ENCODE results near the gene METTL22. TPM values are rescaled to one million over a fixed set of nuclear protein-coding genes. Genes with fewer than 3 reads are reported as not detected.

The METTL22 gene
- total RNA-seq, 1 donor from 2014 or later: 41.1 TPM

DNA sequence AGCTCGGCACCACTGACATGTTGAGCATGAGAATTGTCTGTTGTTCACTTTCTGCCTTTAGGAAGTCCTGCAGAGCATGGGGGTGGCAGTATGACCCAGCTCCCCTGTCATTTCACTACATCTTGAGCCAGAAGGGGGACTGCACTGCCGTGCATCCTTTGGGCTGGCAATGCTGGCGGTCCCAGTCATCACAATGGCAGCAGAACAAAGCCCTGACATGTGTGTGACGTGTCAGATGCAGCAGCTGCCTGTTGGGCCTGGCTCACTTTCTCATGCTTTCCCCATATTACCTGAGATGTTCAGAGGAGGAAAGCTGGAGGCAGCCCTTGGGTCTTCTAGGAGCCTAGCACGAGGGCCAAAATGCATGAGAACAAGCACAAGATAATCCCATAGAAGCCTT, 46.6 kb downstream of the METTL22 start:
- H3K9me3 ChIP-seq (ENCODE audit: low read depth): no peaks in the 10 kb centered on the region
- no peak overlapping the region for H3K4me2 ChIP-seq
- H3K4me1 ChIP-seq: peaks cover 9% of the 10 kb centered on the region
- H3K27me3 ChIP-seq: peaks cover 13% of the 10 kb centered on the region
- no peak overlapping the region for H3K27ac ChIP-seq
- H2AFZ ChIP-seq (replicated peaks): no peak overlapping the region
- TF ChIP-seq EZH2 (IDR thresholded peaks at IDR 0.05) (no peak), CTCF (IDR thresholded peaks at IDR 0.05) (no peak), EZH2phosphoT487 (IDR thresholded peaks at IDR 0.05) (no peak)
- H4K20me1 ChIP-seq (ENCODE audit: low read depth): no peaks in the 10 kb centered on the region
- Mint-ChIP-seq H3K27me3 (ENCODE audit: insufficient read depth, low read depth) (peaks cover 12% of the 10 kb centered on the region), H3K36me3 (no peaks in the 10 kb centered on the region), H3K27ac (no peak overlapping the region), H3K9me3 (no peaks in the 10 kb centered on the region), H3K4me3 (no peak overlapping the region), H3K4me1 (peaks cover 25% of the 10 kb centered on the region)
- H3F3A ChIP-seq (ENCODE audit: low read depth): peaks cover 7% of the 10 kb centered on the region
- no peak for DNase-seq (ENCODE audit: low spot score)
- no peak overlapping the region for H3K4me3 ChIP-seq
- H3K9ac ChIP-seq: no peak overlapping the region
- no peaks in the 10 kb centered on the region for H3K79me2 ChIP-seq (ENCODE audit: low read depth)
- H3K36me3 ChIP-seq: no peaks in the 10 kb centered on the region

- Mint-ChIP-seq H3K9me3 (no peaks in the 10 kb centered on the region), H3K27me3 (ENCODE audit: insufficient read depth, low read depth) (peaks cover 15% of the 10 kb centered on the region), H3K27ac (no peak overlapping the region), H3K4me3 (no peak overlapping the region), H3K36me3 (no peaks in the 10 kb centered on the region), H3K4me1 (peaks cover 27% of the 10 kb centered on the region)
- DNase-seq (ENCODE audit: low spot score): no peak
- Histone ChIP-seq H3K4me2 (no peak overlapping the region), H4K20me1 (ENCODE audit: low read depth) (no peaks in the 10 kb centered on the region), H3K79me2 (ENCODE audit: low read depth) (no peaks in the 10 kb centered on the region), H3K27ac (no peak overlapping the region), H3F3A (ENCODE audit: low read depth) (peaks cover 7% of the 10 kb centered on the region), H3K36me3 (no peaks in the 10 kb centered on the region), H2AFZ (replicated peaks) (no peak overlapping the region), H3K4me1 (peaks cover 9% of the 10 kb centered on the region), H3K9ac (no peak overlapping the region), H3K9me3 (ENCODE audit: low read depth) (no peaks in the 10 kb centered on the region), H3K27me3 (peaks cover 23% of the 10 kb centered on the region), H3K4me3 (no peak overlapping the region)
- TF ChIP-seq EZH2phosphoT487 (IDR thresholded peaks at IDR 0.05) (no peak), CTCF (IDR thresholded peaks at IDR 0.05) (no peak), EZH2 (IDR thresholded peaks at IDR 0.05) (no peak)
Measured at GRCh38 chr16:8669481-8669880, 48.0 kb downstream of the METTL22 start.

DNA sequence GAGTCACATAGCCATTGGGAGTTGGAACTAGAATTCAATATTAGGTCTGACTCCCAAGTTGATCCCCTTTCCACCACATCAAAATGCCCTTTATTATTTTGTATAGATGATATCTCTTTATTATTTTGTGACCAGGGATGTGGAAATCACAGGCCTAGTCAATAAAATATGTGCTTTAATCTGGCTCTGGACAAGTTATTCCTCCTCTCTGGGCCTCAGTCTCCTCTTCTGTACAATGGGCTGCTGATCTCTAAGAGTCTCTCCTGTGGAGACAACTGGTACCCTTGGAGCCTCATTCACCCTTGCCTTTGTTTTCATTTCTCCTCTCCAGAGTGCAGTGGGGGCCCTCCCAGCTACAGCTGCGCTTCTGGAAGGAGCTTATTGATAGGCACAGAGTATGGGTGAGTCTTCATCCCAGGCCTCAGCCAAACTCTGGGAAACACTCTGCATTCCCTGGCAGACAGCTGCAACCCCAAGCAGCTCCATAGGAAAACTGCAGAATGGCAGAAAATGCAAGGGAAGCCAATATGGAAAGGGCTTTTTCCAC, 48.6 kb downstream of the METTL22 start:
- Histone ChIP-seq H3K27ac (no peak overlapping the region), H3K9ac (no peak overlapping the region), H4K20me1 (ENCODE audit: low read depth) (no peaks in the 10 kb centered on the region), H3K9me3 (ENCODE audit: low read depth) (no peaks in the 10 kb centered on the region), H3K4me2 (peak overlapping the region; percentile 39), H3F3A (ENCODE audit: low read depth) (peaks cover 7% of the 10 kb centered on the region), H2AFZ (replicated peaks) (no peak overlapping the region), H3K4me1 (peaks cover 12% of the 10 kb centered on the region), H3K4me3 (no peak overlapping the region), H3K27me3 (peaks cover 29% of the 10 kb centered on the region), H3K79me2 (ENCODE audit: low read depth) (no peaks in the 10 kb centered on the region), H3K36me3 (no peaks in the 10 kb centered on the region)
- Mint-ChIP-seq H3K36me3 (no peaks in the 10 kb centered on the region), H3K9me3 (no peaks in the 10 kb centered on the region), H3K4me1 (peaks cover 25% of the 10 kb centered on the region), H3K27me3 (ENCODE audit: insufficient read depth, low read depth) (peaks cover 15% of the 10 kb centered on the region), H3K4me3 (no peak overlapping the region), H3K27ac (no peak overlapping the region)
- DNase-seq (ENCODE audit: low spot score): no peak
- TF ChIP-seq EZH2 (IDR thresholded peaks at IDR 0.05) (no peak), EZH2phosphoT487 (IDR thresholded peaks at IDR 0.05) (no peak), CTCF (IDR thresholded peaks at IDR 0.05) (no peak)
